A549 treated with ZK216348 at 1 μM for 4 hours (cell line): ENCODE results near the gene SLC25A4. TPM values are rescaled to one million over a fixed set of nuclear protein-coding genes. Genes with fewer than 3 reads are reported as not detected.

Source experiments
- total RNA-seq: library from RNA; stranded (reverse); fragments of 200-300 nt; extraction: Qiagen RNA extraction; gene quantifications from 5 replicates; pipeline ENCODE4 v1.2.3, GENCODE V29; 2022; ENCODE audit warnings: low read depth

The SLC25A4 gene
- total RNA-seq = 13.0 to 14.3 TPM (median 14.1 TPM) in 5 replicates

DNA sequence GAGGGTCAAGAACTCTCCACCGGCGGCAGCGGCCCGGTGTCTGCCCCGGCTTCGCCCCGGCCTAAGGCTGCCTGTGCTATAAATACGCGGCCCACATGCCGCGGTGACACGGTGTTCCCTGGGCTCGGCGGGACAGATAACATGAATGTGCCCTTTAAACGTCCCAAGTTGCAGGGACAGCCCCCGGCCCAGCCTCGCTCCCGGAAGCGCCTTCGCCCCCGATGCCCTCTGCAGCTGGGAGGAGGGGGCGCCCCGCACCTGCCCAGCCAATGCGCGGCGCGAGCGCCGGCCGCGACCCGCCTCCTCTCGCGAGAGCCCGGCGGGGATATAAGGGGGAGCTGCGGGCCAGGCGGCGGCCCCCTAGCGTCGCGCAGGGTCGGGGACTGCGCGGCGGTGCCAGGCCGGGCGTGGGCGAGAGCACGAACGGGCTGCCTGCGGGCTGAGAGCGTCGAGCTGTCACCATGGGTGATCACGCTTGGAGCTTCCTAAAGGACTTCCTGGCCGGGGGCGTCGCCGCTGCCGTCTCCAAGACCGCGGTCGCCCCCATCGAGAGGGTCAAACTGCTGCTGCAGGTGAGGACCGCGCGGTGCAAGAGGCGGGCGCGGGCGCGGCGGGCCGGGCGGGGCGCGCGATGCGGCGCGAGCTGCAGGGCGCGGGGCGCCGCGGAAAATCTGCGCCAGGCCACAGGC lies at the start of gene SLC25A4:
SLC25A4 (plus strand) TSS at position 355 of the 689 bp plus-strand sequence; CDS start at position 462, 107 bp downstream.

Other genes starting within 250 kb of the SLC25A4 start
- not detected in 5 replicates for gene HELT, start 124.8 kb upstream of the SLC25A4 start, total RNA-seq
- gene CFAP97, start 60.7 kb downstream of the SLC25A4 start, total RNA-seq = 6.6 to 15.4 TPM (median 13.7 TPM) in 5 replicates
- 5.8 to 8.3 TPM (median 8.2 TPM) in 5 replicates for gene SNX25, start 66.3 kb downstream of the SLC25A4 start, total RNA-seq